SH-SY5Y (cell line): ENCODE results near the gene BCL11A.

ENCODE experiments used
- GATA2 ChIP-seq: IDR thresholded peaks from 2 replicates; pipeline ENCODE4 v1.6.1; 2011; ENCODE audit warnings: mild to moderate bottlenecking, low read depth, low read length
- GATA3 ChIP-seq: IDR thresholded peaks from 2 replicates; pipeline ENCODE4 v1.6.1; 2011; ENCODE audit warnings: low read depth, mild to moderate bottlenecking, low read length, moderate library complexity

GRCh38 chr2:60577682-60578283, 24.3 kb upstream of the BCL11A start:
- TF ChIP-seq GATA2 = no peak
- TF ChIP-seq GATA3 = no peak
